ENCODE measurements around the gene RHEB.

Gene RHEB

GRCh38 chr7:151454932-151455530, 64.7 kb downstream of the RHEB start:
- H3K4me3 Mint-ChIP-seq: no peak overlapping the region
- no peaks in the 10 kb centered on the region for H3K9me3 Mint-ChIP-seq
- ATAC-seq: no peak
- H3K36me3 Mint-ChIP-seq: no peaks in the 10 kb centered on the region
- H3K27ac Mint-ChIP-seq: peak overlapping the region; percentile 52
- DNase-seq (ENCODE audit: low spot score in 2 of 2): no peak
- peaks cover 23% of the 10 kb centered on the region for H3K4me1 Mint-ChIP-seq

- H3K27ac Mint-ChIP-seq: peak overlapping the region; percentile 52
- H3K9me3 Mint-ChIP-seq: no peaks in the 10 kb centered on the region
- H3K4me1 Mint-ChIP-seq: peaks cover 28% of the 10 kb centered on the region
- DNase-seq (ENCODE audit: low spot score in 2 of 2) (no peak), ATAC-seq (no peak)
- H3K36me3 Mint-ChIP-seq: no peaks in the 10 kb centered on the region
- H3K4me3 Mint-ChIP-seq: no peak overlapping the region
These were observed 65.4 kb downstream of the RHEB start for GRCh38 chr7:151454305-151454704.

GRCh38 chr7:151453326-151453791, 66.3 kb downstream of the RHEB start:
- Mint-ChIP-seq H3K4me3 (no peak overlapping the region), H3K27ac (no peak overlapping the region), H3K4me1 (peaks cover 30% of the 10 kb centered on the region), H3K36me3 (no peaks in the 10 kb centered on the region), H3K9me3 (no peaks in the 10 kb centered on the region)
- ATAC-seq (peak; percentile 50), DNase-seq (ENCODE audit: low spot score in 2 of 2) (no peak)

- Mint-ChIP-seq H3K4me1 (peaks cover 30% of the 10 kb centered on the region), H3K36me3 (no peaks in the 10 kb centered on the region), H3K27ac (peak overlapping the region; percentile 32), H3K4me3 (no peak overlapping the region), H3K9me3 (no peaks in the 10 kb centered on the region)
- DNase-seq (ENCODE audit: low spot score in 2 of 2) (no peak), ATAC-seq (no peak)
These were observed 66.9 kb downstream of the RHEB start for GRCh38 chr7:151452680-151453325.

- no peaks in the 10 kb centered on the region for H3K36me3 Mint-ChIP-seq
- no peak overlapping the region for H3K4me3 Mint-ChIP-seq
- no peak overlapping the region for H3K27ac Mint-ChIP-seq
- H3K4me1 Mint-ChIP-seq: peaks cover 22% of the 10 kb centered on the region
- no peaks in the 10 kb centered on the region for H3K9me3 Mint-ChIP-seq
- no peak for DNase-seq (ENCODE audit: low spot score in 2 of 2)
- ATAC-seq: no peak
These were observed 67.8 kb downstream of the RHEB start for GRCh38 chr7:151451626-151452571.

- ATAC-seq (no peak), DNase-seq (ENCODE audit: low spot score in 2 of 2) (no peak)
- no peaks in the 10 kb centered on the region for H3K36me3 Mint-ChIP-seq
- no peak overlapping the region for H3K4me3 Mint-ChIP-seq
- H3K4me1 Mint-ChIP-seq: peaks cover 21% of the 10 kb centered on the region
- H3K27ac Mint-ChIP-seq: no peak overlapping the region
- H3K9me3 Mint-ChIP-seq: no peaks in the 10 kb centered on the region
These were observed 68.5 kb downstream of the RHEB start for GRCh38 chr7:151451156-151451555.

GRCh38 chr7:151449990-151450389, 69.7 kb downstream of the RHEB start:
- no peak overlapping the region for H3K27ac Mint-ChIP-seq
- H3K4me3 Mint-ChIP-seq: no peak overlapping the region
- H3K4me1 Mint-ChIP-seq: peaks cover 13% of the 10 kb centered on the region
- DNase-seq (ENCODE audit: low spot score in 2 of 2) (no peak), ATAC-seq (no peak)
- H3K9me3 Mint-ChIP-seq: no peaks in the 10 kb centered on the region
- no peaks in the 10 kb centered on the region for H3K36me3 Mint-ChIP-seq

- ATAC-seq: peak; percentile 82
- peak; percentile 70 to 87 for DNase-seq (ENCODE audit: low spot score in 2 of 2)
- Mint-ChIP-seq H3K27ac (no peak overlapping the region), H3K36me3 (no peaks in the 10 kb centered on the region), H3K4me3 (peak overlapping the region; percentile 61), H3K9me3 (no peaks in the 10 kb centered on the region), H3K4me1 (peaks cover 12% of the 10 kb centered on the region)
These were observed 71.1 kb downstream of the RHEB start for GRCh38 chr7:151448261-151449252.

GRCh38 chr7:151447901-151448260, 71.8 kb downstream of the RHEB start:
- DNase-seq (ENCODE audit: low spot score in 2 of 2) (no peak), ATAC-seq (no peak)
- peaks cover 7% of the 10 kb centered on the region for H3K4me1 Mint-ChIP-seq
- no peak overlapping the region for H3K27ac Mint-ChIP-seq
- H3K36me3 Mint-ChIP-seq: no peaks in the 10 kb centered on the region
- H3K9me3 Mint-ChIP-seq: no peaks in the 10 kb centered on the region
- peak overlapping the region; percentile 61 for H3K4me3 Mint-ChIP-seq

- no peak for DNase-seq (ENCODE audit: low spot score in 2 of 2)
- Mint-ChIP-seq H3K9me3 (no peaks in the 10 kb centered on the region), H3K4me3 (peak overlapping the region; percentile 61), H3K27ac (no peak overlapping the region), H3K36me3 (no peaks in the 10 kb centered on the region), H3K4me1 (peaks cover 7% of the 10 kb centered on the region)
- no peak for ATAC-seq
These were observed 72.4 kb downstream of the RHEB start for GRCh38 chr7:151447312-151447711.

GRCh38 chr7:151446412-151446811, 73.3 kb downstream of the RHEB start:
- Mint-ChIP-seq H3K36me3 (no peaks in the 10 kb centered on the region), H3K9me3 (no peaks in the 10 kb centered on the region), H3K27ac (no peak overlapping the region), H3K4me3 (no peak overlapping the region), H3K4me1 (peaks cover 12% of the 10 kb centered on the region)
- ATAC-seq (no peak), DNase-seq (ENCODE audit: low spot score in 2 of 2) (no peak)

- Mint-ChIP-seq H3K4me3 (no peak overlapping the region), H3K9me3 (no peaks in the 10 kb centered on the region), H3K27ac (no peak overlapping the region), H3K36me3 (no peaks in the 10 kb centered on the region), H3K4me1 (peaks cover 27% of the 10 kb centered on the region)
- ATAC-seq (peak; percentile 31), DNase-seq (ENCODE audit: low spot score in 2 of 2) (no peak)
These were observed 75.1 kb downstream of the RHEB start for GRCh38 chr7:151444632-151445031.

GRCh38 chr7:151442776-151443496, 76.8 kb downstream of the RHEB start:
- ATAC-seq: no peak
- Mint-ChIP-seq H3K4me3 (no peak overlapping the region), H3K36me3 (no peaks in the 10 kb centered on the region), H3K4me1 (peaks cover 25% of the 10 kb centered on the region), H3K27ac (no peak overlapping the region), H3K9me3 (no peaks in the 10 kb centered on the region)
- no peak for DNase-seq (ENCODE audit: low spot score in 2 of 2)

- ATAC-seq (no peak), DNase-seq (ENCODE audit: low spot score in 2 of 2) (no peak)
- Mint-ChIP-seq H3K27ac (peak overlapping the region; percentile 34), H3K4me1 (peaks cover 25% of the 10 kb centered on the region), H3K9me3 (no peaks in the 10 kb centered on the region), H3K36me3 (no peaks in the 10 kb centered on the region), H3K4me3 (peak overlapping the region; percentile 57)
These were observed 78.8 kb downstream of the RHEB start for GRCh38 chr7:151440799-151441445.
